Right renal cortex interstitium (tissue), 3 donors: ENCODE results near the gene MAGEA4. TPM values are rescaled to one million over a fixed set of nuclear protein-coding genes. Genes with fewer than 3 reads are reported as not detected.

Experiments
- DNase-seq, 3 donors: peaks; one replicate each; pipeline ENCODE4 v3.0.0-alpha.2; 2013; ENCODE audit warnings: low read depth in 3 of 3, low spot score in 2 of 3
- polyA plus RNA-seq, 3 donors: library from polyadenylated mRNA; unstranded; fragments of 120-200 nt; gene quantifications; one replicate each; pipeline ENCODE4 v1.2.1, GENCODE V29; 2013; ENCODE audit not compliant: insufficient read length in 3 of 3

MAGEA4 gene
- polyA plus RNA-seq, 3 donors: not detected

DNA sequence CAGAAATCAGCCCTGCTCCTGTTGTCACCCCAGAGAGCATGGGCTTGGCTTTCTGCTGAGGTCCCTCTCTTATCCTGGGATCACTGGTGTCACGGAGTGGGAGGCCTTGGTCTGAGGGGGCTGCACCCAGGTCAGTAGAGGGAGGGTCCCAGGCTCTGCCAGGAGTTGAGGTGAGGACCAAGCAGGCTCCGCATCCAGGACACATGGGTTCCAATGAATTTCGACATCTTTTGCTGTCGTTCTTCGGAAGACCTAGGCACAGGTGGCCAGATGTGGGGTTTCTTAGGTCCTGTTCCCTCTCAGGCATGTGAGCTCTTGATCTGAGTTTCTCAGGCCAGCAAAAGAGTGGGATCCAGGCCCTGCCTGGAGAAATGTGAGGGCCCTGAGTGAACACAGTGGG lies 10.0 kb downstream of the MAGEA4 start:
- no peak for DNase-seq

DNA sequence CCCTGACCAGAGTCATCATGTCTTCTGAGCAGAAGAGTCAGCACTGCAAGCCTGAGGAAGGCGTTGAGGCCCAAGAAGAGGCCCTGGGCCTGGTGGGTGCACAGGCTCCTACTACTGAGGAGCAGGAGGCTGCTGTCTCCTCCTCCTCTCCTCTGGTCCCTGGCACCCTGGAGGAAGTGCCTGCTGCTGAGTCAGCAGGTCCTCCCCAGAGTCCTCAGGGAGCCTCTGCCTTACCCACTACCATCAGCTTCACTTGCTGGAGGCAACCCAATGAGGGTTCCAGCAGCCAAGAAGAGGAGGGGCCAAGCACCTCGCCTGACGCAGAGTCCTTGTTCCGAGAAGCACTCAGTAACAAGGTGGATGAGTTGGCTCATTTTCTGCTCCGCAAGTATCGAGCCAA lies 11.0 kb downstream of the MAGEA4 start:
- DNase-seq: no peak

DNA sequence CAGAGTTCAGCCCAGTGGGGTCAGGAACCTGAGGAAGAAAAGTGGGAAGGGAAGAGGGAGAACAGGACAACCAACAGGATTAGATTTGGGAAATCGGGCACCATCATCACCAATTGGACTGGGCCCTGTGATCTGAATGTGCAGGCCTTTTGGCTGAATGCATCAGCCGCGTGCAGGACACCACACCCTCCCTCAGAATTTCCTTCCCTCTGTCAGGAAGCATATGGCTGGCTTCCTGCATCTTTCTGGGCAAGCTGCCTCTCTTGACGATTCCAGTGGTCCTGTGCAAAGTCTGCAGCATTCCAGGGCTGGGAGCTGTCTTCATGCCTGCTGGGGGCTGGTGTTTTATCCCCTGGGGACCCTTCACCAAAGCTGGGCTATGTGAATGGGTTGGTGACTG lies 16.4 kb downstream of the MAGEA4 start:
- no peak for DNase-seq

DNA sequence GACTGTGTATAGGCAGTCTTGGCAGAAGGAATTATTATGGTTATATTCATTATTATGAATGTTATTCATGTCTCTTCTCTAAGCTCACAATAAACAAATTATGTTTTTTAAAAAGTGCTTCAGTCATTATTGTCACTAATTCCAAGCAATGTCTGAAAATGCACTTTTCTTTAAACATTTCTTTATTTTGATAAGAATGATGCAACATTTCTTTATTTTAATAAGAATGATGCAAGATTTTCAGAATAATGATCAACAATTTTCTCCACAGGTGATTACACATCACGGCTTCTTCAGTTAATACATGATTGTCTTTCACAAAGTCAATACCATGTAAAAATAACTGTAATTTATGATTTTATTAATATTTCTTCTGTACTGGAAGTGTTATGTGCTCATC lies 22.7 kb downstream of the MAGEA4 start:
- DNase-seq: no peak

DNA sequence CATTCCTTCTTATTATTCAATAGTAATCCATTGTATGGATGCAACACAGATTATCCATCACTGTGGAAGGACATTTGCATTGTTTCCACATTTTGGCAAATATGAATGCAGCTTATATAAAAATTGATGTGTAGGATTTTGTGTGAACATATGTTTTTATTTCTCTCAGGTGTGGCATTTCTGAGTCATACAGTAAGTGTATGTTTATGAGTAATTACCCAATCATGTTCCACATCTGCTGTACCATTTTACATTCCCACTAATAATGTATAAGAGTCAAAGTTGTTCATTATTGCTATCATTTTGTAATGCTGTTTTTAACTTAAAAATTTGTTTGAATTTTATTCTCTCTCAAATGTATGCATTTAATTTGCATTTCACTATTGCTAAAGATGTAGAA lies 25.5 kb downstream of the MAGEA4 start:
- DNase-seq: no peak

DNA sequence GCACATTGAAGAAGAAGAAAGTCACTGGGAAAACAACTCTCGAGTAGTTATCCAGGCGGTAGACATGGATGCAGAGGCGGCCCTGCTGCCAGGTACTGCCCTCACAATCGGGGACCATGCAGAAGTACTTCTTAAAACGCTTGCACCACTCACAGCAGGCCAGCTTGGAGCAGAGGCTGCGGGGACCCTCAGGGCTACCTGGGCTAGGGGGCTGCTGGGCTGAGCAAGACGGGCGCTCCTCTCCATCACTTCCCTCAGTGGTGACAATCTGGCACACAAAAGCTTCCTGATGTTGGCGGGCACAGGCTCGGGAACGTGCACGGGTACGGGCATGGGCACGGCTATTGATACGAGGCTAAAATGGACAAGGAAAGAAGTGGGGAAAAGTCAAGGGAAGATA lies 42.0 kb downstream of the MAGEA4 start:
- no peak for DNase-seq

DNA sequence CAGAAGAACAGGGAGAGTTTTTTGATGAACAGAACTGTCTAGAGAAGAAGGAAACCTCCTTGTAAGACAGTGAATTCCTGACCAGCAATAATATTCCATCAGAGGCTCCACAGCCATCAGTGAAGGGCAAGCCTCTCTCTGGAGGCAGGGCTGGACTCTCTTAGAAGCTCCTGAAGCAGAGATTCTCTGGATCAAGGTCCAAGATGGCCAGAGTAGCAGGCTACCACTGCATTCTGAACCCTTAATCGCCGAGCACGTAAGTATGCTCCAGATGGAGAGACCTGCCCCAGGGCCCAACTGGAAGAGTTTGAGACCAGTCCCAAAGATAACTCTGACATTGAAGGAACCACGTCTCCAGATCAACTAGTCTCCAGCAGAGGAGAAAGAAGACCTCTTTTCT lies 45.4 kb downstream of the MAGEA4 start:
- DNase-seq: no peak

DNA sequence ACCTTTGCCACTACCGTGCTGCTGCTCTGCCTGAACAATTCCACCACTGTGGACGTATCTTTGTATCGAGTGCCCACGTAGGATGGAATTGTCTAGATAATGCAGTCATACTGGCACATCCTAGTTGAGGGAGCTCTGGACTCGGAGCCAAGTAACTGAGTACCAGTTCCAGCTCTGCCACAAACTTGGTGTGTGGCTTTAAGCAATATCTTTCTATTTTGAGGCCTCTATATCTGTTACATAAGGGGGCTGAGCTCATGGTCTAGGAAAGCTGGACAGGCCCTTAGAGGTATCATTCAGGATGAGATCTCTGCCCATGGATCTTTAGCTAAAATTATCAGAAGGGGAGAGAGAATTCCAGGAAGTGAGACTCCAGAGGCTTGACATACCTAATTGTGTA lies 49.3 kb downstream of the MAGEA4 start:
- DNase-seq: no peak

DNA sequence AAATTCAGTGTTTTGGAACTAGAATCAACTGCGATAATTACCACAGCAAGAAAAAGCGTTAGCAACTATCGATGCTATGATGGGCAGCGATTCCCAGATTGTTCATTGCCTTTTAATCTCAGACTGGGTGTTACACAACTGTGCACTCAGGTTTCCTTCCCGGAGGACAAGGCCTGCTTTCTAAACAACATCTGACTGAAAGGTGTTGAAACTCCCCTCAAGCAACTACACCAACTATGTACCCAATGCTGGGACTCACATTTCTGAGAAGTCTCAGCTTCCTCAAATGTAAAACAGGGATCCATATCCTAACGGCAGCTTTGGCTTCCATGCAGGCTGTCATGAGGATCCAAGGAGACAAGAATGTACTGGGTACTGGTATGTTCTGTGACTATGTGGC lies 53.5 kb downstream of the MAGEA4 start:
- no peak for DNase-seq

DNA sequence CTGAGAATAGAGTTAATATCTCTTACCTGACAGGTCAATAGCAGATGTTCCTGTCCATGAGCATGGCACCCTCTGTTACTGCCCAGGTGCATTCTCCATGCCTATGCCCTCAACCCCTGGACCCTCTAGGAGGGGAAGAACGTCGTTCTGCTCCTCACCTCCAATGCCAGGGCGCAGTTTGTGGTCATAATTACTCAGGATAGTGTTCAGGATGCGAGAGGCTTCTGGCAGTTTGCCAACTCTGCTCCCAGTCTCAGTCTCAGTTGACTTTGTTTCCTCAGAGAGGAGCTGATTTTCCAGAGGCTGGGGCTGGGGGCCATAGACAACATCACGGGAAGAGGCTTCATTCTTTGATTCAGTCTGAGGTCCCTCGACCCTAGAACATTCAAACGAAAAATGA lies 57.3 kb downstream of the MAGEA4 start:
- no peak for DNase-seq

DNA sequence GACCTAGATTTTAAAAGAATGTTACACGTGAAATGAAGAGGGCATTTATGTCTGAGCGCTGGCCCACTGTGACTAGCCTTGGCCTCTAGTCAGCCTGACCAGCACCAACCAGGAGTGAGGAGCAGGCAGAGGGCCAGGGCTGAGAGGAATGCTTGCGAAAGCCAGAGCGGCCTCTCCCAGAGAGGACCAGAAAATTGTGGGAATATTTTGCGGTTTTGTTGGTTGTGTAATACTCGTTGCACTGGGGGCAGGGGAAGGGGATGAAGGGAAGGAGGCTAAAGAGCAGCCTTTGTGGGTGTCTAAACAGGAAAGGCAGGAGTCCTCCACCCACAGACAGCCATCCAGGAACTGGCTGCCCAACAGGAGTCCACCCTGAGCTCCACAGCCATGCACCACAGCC lies 58.0 kb downstream of the MAGEA4 start:
- no peak for DNase-seq

DNA sequence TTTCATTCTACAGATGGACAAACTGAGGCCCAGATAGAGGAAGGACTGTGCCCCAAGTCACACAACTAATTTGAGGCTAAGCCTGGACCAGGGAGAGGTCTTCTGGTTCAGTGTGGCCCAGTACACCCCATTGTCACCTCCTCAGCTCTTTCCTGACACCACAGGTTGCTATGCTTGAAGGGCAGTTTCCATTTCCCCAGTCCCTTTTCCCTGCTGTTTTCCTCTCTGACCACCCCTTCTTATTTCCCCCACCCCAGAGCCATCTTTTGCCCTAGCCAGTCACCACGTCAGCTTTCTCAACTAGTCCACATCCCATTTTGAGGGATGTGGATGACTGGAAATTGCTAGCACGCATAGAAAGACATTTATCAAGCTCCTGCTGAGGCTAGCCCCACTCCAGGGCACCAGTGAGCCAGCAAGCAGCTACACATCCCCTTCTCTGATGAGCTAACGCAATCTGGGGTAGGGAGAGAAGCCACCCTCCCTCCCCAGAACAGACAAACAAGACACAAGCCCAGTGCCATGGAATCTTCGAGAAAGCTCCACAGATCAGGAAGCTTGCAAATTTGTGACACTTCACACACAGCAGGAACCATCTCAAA lies 60.5 kb downstream of the MAGEA4 start:
- no peak for DNase-seq

DNA sequence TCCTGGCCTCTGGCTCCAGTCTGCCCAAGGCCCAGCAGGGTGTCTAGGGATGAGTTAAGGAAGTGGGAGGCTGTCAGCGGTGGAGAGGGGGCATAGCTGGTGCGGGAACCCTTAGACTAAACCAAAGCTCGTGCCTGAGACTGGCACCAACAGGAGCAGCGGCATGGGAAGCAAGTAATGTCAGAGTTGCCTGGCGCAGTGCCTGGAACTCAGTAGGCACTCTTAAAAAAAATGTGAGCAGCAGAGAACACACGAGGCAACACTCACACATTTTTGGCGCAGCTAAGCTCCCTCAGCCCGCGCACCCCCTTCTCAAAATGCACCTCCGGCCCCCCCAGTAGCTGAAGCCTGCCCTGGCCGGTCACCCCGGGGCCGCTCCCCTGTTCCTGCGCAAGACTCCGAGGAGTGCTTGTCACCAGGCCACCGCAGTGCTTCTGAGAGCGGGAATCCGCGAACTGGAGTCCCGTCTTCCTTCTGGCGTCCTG lies 61.2 kb downstream of the MAGEA4 start:
- DNase-seq: no peak

Other genes with a start within 250 kb of the MAGEA4 start
- gene PRRG3, start 217.4 kb upstream of the MAGEA4 start, polyA plus RNA-seq: 10 to 100 TPM in 1 of 3 donors, 1 to 10 TPM in 2; 6.6 to 11.7 (median 7.0) TPM
- gene FATE1, start 196.9 kb upstream of the MAGEA4 start, polyA plus RNA-seq: under 1 TPM in 2 of 3 donors, not detected in 1; 0.28 to 0.40 TPM
- not detected for gene CNGA2, start 178.1 kb upstream of the MAGEA4 start, polyA plus RNA-seq
- gene GABRE, start 61.8 kb downstream of the MAGEA4 start, polyA plus RNA-seq: 1 to 10 TPM; 3.8 to 5.4 (median 4.1) TPM
- gene MAGEA10, start 225.7 kb downstream of the MAGEA4 start, polyA plus RNA-seq: under 1 TPM in 1 of 3 donors, not detected in 2; 0.08 TPM